Posterior vena cava (tissue), 2 donors: ENCODE measurements around the gene POLR2I. TPM values are rescaled to one million over a fixed set of nuclear protein-coding genes. Genes with fewer than 3 reads are reported as not detected.

ENCODE experiments used
- DNase-seq: peaks from one replicate; pipeline ENCODE4 v3.0.0-alpha.2; 2020; ENCODE audit warnings: low spot score
- intact Hi-C, 2 donors: fragments of 100-400 bp; cut with DNase I; formaldehyde crosslinking; loops; one replicate each; pipeline versions ENCODE4 v1.14.1 to v1.14.2; 2022 to 2023
- total RNA-seq, 2 donors: library from RNA; stranded (reverse); fragmentation: NEBNext Ultra II Directional; extraction: Animal tissue kit (Norgen Biotek cat#: 25700); gene quantifications; one replicate each; pipeline ENCODE4 v1.2.1, GENCODE V29; 2021
- donor health status: DM: yes; HTN: yes; CAD: no.
- donor health status: DM: yes; HTN: yes; CAD: no.

Gene POLR2I
- total RNA-seq, 2 donors from 2014 or later = 43.9 to 47.6 TPM

- DNase-seq = no peak
- intact Hi-C loops = no loop called here
These were observed 7.7 kb downstream of the POLR2I start for GRCh38 chr19:36106991-36107390.

DNA sequence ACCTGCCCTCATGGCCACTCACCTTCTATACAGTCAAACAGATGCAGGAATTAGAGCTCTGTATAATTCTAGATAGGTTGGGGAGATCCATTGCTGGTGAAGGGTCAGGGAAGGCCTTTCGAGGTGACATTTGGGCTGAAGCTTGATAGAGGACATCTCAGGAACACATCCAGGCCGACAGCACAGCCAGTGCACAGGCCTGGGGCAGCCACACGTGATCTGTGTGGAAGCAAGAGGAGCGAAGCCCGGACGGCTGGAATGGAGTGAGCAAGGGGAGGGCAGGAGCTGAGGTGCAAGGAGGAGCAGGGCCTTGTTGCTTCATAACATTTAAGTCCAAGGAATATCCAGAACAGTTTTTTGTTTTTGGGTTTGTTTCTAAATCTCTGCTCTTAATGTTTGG, 8.2 kb downstream of the POLR2I start:
- intact Hi-C loops = no loop called here
- DNase-seq = no peak

- DNase-seq = no peak
- intact Hi-C loops = no loop called here
These were observed 10.7 kb downstream of the POLR2I start for GRCh38 chr19:36103842-36104552.

- intact Hi-C loops = no loop called here
- no peak for DNase-seq
These were observed 11.5 kb downstream of the POLR2I start for GRCh38 chr19:36103040-36103626.

DNA sequence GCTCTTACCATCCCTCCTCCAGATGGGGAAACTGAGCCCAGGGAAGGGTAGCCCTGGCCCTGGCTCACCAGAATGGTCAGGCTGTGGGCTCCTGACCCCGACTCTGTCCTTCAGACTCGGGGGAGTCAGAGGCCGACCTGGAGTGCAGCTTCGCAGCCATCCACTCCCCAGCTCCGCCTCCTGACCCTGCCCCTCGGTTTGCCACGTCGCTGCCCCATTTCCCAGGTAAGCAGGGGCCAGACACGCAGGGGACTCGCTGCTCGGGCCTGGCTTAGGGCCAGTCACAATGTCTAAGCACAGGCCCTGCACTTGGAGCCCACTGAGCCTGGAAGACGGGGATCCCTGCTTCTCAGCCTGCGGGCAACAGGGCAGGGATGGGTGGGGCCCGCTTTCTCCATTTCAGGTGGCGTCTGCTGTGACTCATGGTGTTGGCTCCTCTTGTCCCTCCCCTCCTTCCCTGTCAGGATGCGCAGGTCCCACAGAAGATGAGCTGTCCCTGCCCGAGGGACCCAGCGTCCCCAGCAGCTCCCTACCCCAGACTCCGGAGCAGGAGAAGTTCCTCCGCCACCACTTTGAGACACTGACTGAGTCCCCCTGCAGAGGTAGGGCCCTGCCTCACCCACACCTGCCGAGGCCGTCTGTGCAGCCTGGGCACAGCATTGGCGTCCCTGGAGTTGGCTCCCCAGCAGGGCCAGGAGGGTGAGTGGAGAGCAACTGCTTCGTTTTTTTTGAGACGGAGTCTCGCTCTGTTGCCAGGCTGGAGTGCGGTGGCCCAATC, 12.9 kb downstream of the POLR2I start:
- DNase-seq = no peak
- intact Hi-C loops = no loop called here

- intact Hi-C loops = no loop called here
- no peak for DNase-seq
These were observed 14.2 kb downstream of the POLR2I start for GRCh38 chr19:36100476-36100875.

DNA sequence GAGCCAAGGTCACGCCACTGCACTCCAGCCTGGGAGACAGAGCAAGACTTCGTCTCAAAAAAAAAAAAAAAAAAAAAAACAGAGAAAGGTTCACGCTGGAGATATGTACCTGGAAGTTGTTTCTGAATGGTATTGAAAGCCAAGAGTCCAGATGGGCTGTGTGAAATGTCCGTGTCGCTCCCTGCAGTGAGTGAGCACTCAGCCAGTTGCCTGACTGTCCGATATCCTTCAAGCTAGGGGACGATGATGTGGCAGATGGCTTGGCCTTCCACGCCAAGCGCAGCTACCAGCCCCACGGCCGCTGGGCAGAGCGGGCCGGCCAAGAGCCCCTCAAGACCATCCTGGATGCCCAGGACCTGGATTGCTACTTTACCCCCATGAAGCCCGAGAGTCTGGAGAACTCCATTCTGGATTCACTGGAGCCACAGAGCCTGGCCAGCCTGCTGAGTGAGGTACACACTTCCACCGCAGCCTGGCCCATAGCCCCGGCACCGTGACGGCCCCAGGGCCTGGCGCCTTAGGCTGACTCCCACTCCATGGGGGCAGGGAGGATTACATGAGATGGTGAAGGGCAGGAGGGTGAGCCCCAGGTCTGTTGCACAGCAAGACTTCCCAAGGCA, 15.4 kb downstream of the POLR2I start:
- no peak for DNase-seq
- intact Hi-C loops = no loop called here

GRCh38 chr19:36097036-36097435, 17.6 kb downstream of the POLR2I start:
- intact Hi-C loops = no loop called here
- no peak for DNase-seq

GRCh38 chr19:36093687-36094086, 21.0 kb downstream of the POLR2I start:
- no peak for DNase-seq
- intact Hi-C loops = no loop called here

GRCh38 chr19:36093146-36093662, 21.5 kb downstream of the POLR2I start:
- intact Hi-C loops = no loop called here
- DNase-seq = no peak

DNA sequence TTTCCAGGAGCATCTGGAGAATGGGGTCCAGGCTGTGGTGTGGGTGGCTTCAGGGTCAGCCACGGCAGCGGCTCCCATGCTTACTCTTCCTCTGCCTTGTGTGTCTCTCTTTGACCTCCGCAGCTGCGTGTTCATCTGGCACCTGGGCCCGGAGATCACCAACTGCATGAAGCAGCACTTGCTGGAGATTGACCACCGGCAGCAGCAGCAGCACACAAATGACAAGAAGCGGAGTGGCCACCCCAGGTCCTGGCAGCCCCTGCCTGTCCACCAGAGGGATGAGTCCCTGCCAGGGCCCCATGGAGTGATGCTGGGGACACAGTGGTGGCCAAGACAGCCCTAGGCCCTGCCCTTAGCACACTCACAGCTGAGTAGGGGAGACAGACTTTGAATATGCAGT, 22.1 kb downstream of the POLR2I start:
- intact Hi-C loops = no loop called here

DNA sequence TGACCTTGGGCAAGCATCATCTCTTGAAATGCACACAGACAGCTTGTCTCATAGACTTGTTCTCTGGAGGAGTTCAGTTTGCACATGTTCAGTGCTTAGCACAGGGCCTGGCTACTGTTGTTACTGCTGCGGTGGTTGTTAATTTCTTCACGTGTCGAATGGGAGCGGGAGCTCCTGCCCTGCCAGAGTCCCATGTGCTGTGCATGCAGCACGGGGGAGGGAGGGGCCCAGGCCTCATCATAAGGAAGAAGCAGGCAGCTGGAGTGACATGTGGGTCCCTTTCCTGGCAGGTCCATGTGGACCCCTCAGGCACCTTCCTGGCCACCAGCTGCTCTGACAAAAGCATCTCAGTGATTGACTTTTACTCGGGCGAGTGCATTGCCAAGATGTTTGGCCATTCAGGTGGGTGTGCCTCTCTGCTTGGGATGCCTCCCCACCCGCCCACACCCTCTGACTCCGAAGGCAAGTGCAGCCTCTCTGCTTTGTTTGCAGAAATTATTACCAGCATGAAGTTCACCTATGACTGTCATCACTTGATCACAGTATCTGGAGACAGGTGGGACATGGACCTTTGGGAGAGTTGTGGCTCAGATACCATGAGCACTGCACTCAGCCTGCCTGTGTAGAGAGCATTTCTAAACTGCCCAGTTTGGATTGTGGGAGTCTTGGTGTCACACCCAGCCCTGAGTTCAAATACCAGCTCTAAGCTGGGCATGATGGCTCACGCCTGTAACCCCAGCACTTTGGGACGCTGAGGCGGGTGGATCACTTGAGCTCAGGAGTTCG, 23.6 kb downstream of the POLR2I start:
- intact Hi-C loops = loop anchor here in 1 of 2 donors (2.0 kb wide), 1 partner anchor 66 kb away; no protein-coding TSS in a partner anchor
- no peak for DNase-seq

More for the DNA sequence above, 22.1 kb downstream of the POLR2I start:
- no peak for DNase-seq

DNA sequence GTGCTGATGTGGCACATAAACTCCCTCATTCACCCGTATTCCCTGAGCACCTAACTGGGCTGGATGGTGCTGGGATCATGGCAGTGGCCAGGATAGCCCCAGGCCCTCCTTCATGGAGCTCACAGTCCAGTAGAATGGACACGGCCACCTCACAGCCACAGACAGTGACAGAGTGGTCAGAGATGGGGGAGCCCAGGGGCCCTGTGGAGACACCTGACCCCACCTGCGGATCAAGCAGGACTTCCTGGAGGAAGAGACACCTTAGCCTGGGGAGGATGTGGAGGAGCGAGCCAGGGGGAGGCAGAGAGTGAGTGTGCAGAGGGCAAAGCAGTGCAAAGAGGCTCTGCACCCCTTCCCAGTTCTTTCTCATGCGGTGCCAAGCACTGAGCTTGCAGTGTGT, 24.8 kb downstream of the POLR2I start:
- intact Hi-C loops = loop anchor here in 1 of 2 donors (2.0 kb wide), 1 partner anchor 67 kb away; no protein-coding TSS in a partner anchor
- no peak for DNase-seq

DNA sequence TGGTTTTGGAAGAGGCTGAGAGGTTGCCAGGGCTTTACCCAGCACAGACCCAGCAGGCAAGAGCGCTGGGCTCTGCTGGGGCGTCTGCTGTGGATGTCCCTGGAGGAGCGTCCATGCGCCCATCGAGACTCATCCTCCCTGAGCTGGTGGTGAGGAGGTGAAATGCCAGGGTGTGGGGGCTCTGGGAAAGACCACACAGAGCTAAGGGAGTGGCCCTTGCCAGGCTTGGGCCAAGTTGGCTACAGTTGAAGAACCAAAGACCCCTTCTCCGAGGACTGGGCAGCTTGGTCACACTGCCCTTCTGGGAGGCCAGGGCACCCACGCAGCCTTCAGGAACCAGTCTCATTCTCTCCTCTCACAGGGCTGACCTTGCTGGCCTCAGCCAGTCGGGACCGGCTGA, 28.3 kb downstream of the POLR2I start:
- intact Hi-C loops = no loop called here
- DNase-seq = no peak

GRCh38 chr19:36084231-36085009, 30.3 kb downstream of the POLR2I start:
- DNase-seq = no peak
- intact Hi-C loops = no loop called here

DNA sequence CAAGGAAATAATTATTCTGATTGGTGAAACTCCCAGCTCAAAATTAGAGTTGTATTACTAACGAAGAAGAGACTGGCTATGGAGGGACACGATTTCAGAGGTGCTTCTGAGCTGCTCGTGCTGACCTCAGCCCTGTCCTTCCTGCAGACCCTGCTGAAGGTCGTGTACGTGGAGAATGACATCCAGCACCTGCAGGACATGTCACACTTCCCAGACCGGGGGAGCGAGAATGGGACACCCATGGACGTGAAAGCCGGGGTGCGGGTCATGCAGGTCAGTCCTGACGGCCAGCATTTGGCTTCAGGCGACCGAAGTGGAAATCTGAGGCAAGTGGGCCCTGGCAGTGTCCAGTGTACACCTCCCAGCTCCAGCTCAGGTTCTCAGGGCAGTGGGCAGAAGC, 31.8 kb downstream of the POLR2I start:
- intact Hi-C loops = no loop called here

GRCh38 chr19:36081894-36082293, 32.8 kb downstream of the POLR2I start:
- no peak for DNase-seq
- intact Hi-C loops = no loop called here

More for the DNA sequence above, 31.8 kb downstream of the POLR2I start:
- no peak for DNase-seq

GRCh38 chr19:36081385-36081784, 33.3 kb downstream of the POLR2I start:
- intact Hi-C loops = no loop called here
- no peak for DNase-seq
